TTC549 (cell line): ENCODE measurements around the gene TSPAN13.

Source experiments
- FAIRE-seq: peaks from 2 replicates; lab custom pipeline; 2012; peaks lifted over from hg19 to GRCh38; lab: Jason Lieb, UNC

Gene TSPAN13

DNA sequence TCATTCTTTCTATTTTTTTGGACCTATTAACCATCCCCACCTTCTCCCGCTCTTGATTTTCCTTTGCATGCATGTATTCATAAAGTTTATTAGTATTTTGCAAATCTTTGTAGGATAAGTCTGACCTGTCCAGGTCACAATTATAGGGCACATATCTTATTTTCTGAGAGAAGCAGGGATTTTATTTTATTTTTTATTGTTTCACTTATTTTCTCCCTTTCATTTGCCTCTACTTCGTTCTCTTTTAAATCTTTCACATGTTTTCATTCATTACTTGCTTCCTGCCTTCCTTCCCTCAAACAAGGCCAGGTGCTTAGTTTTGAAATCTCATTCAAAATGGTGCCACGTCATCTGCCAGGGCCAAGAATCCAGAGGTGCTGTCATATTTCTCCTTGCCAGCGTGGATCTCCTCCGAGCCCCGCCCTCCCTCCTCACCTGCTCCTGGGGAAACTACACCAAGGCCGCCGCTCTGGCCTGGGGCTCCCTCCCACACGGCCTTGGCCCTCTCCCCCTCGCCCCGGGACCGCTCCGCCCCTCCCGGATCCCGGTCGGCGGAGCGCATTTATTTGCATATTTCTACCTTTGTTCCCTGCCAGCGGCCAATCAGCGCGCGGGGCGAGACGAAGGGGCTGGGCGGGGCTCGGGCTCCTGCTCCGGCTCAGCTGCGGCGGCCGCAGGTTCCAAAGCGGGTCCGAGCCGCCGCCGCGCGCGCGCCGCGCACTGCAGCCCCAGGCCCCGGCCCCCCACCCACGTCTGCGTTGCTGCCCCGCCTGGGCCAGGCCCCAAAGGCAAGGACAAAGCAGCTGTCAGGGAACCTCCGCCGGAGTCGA, at the start of gene TSPAN13:
TSPAN13 (plus strand) TSS at position 654 of the 830 bp plus-strand sequence. CDS start 213 bp downstream, outside the sequence.
- no peak for FAIRE-seq

DNA sequence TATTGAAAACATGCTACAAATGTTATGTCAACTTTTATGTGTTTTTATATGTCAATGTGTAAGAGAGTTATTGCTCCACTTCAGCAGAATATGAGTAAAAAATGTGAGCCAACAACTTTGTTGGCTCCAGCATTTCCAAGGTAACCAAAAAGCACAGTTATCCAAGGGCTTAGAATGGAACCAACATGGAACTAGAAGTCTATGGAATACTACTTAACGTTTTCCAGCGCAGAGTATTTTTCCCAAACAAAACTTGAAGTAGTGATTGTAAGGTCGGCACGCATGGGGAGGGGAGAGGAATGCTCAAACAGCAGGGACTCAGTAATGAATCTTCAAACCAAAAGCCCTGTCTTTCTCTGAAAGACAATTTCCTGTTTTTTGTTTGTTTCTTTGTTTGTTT, 45.0 kb upstream of the TSPAN13 start:
- no peak for FAIRE-seq

DNA sequence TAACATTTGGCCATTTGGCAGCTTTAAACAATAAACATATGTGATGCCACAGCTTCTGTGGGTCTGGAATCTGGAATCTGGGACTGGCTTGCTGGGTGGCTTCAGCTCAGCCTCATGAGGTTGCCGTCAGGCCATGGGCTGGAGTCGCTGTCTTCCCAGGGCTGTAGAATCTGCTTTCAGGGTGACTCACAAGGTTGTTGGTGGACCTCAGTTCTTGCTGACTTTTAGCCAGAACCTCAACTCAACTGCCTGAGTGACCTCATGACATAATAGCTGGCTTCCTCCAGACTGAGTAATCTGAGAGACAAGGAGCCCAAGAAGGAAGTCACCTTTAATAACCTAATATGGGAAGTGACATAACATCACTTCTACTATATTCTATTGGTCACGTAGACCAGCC, 44.6 kb upstream of the TSPAN13 start:
- FAIRE-seq = no peak

DNA sequence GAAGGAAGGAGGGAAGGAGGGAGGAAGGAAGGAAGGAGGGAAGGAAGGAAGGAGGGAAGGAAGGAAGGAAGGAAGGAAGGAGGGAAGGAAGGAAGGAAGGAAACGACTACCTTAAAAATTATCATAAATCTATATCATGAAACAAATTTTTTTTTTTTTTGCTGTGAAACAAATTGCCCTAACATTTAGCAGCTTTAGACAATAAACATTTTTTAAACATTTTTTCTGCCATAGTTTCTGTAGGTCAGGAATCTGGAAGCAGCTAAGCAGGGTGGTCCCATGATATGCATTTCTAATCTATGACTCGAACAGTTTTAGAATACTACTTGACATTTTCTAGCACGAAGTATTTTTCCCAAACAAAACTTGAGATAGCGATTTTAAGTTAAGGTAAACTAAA, 42.9 kb upstream of the TSPAN13 start:
- no peak for FAIRE-seq

DNA sequence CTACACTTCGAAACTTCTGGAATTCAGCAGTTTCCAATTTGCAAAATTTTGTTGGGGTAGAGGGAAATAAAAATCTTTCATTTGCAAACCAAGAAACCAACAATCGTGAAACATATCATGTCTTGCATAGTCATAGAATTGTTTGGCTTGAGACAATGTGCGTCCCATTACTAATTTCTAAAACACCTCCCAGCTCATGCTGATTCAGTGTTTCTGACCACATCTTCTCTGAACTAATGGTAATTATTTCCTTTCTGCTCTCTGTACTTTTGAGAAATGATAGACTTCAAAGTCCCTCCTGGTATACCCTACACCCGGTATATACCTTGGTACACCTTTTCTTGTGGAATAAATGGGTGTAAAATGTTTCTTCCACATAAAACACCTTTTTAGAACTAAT, 41.8 kb upstream of the TSPAN13 start:
- no peak for FAIRE-seq

DNA sequence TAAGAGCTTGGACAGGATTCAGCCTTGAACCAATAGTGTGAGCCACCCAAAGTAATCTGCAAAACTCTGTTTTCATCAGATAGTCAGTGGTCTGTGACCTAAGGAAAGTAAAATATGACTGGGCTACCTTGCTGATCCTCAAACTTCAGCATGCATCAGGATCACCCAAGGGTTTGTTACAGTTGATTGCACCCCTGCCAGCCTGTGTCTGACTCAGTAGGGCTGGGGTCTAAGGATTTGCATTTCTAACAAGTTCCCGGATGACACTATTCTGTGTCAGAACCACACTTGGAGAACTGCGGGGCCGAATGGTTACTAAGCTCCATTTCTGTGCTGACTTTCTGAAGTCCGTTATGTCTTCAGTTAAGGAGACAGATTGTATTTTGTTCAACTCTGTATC, 40.6 kb upstream of the TSPAN13 start:
- no peak for FAIRE-seq

DNA sequence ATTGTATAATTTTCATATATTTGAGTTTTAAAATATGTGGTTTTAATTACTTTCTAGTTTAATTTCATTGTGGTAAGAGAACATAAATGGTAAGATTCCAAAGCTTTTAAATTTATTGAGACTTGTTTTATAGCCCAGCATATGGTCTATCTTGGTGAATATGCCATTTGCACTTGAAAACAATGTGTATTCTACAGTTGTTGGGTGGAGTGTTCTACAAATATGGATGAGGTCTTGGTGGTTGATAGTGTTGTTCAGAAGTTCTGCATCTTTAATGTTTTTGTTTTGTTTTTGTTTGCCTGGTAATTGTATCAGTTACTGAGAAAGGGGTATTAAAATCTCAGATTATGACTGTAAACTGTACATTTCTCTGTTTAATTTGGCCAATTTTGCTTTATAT, 37.6 kb upstream of the TSPAN13 start:
- FAIRE-seq = no peak

DNA sequence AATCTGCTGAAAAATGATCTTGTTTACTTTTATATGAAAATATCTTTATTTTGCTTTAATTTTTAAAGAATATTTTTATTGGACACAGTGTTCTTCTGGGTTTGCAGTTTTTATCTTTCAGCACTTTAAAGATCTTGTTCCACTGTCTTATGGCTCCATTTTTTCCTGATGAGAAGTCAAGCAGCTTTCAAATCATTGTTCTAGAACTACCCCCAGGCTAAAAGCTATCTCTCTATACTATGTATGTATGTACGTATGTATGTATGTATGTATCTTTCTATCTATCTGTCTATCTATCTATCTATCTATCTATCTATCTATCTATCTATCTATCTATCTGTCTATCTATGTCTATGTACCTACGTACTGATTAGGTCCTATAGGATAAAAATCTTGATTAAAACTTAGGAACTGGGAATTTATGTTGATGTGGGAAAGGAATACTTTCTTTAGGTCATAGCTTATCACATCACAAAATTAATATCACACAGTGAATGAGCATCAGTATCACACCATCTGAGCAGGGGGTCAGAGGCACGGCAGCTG, 35.4 kb upstream of the TSPAN13 start:
- FAIRE-seq = no peak

DNA sequence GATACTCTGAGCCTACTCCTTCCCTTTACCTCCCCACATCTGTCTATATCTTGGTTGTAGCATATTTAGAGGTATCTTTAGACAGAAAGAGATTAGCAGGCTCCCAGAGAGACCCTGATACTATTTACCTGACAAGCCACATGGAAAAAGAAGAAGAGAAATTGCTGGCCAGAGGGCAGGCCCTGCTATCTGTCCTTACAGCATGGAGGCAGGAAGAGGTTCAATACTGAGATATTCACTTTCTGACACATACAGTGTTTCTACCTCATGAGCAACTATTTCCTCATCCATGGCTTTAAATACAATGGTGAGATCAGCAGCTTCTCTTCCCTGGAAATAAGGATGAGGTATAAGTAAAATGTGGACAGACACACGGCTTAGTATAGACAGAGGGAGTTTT, 33.9 kb upstream of the TSPAN13 start:
- no peak for FAIRE-seq

DNA sequence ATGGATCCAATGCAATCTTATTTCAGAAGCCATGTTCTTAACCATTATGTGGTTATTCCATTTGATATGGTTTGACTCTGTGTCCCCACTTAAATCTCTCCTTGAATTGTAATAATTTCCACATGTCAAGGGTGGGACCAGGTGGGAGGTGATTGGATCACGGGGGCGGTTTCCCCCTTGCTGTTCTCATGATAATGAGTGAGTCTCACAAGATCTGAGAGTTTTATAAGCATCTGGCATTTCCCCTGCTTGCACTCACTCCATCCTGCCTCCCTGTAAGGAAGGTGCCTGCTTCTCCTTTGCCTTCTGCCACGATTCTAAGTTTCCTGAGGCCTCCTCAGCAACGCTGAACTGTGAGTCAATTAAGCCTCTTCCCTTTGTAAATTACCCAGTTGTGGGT, 32.0 kb upstream of the TSPAN13 start:
- FAIRE-seq = no peak

DNA sequence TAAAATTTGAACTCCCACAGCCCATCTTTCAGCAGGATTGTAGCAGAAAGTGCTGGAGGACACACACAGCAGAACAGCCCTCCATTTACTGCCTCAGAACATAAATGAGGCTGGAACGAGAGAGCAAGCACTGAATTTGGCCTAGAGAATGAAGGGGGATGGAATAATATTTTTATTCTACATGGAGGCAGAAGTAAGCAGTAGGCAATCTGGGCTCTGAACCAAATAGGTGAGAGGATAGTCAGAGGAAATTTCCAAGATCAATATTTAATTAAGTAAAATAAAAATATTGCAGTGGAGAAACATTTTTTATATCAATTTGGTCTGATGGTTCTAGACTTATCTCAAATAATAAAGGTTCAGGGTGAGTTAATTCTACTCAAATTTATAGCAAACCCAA, 29.2 kb upstream of the TSPAN13 start:
- FAIRE-seq = no peak

DNA sequence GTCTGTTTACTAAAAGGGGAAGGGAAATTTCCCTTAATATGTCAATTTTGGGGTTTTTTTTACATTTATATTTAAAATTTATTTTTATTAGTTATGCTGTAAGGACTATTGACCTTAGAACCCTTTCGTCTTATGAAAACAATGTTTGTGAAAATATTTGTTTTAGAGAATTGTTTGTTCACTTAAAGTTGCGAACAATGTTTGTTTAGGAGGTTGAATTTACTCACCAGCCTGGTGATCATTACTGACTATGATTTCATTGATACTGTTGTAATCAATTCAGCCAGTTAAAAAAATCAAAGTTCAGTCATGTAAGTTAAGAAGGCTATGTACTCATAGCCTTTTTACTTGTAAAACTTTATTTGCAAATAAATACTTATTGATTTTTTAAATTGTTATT, 27.4 kb upstream of the TSPAN13 start:
- FAIRE-seq = no peak

DNA sequence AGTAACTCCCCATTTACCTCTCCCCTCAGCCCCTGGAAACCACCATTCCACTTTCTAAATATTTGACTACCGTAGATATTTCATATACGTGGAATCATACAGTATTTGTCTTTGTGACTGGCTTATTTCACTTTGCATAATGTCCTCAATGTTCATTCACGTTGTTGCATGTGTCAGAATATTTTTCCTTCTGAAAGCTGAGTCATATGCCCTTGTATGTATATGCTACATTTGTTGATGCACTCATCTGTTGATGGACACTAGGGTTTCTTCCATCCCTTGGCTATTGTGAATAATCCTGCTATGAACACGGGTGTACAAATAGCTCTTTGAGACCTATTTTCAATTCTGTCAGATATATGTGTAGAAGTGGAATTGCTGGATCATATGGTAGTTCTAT, 25.8 kb upstream of the TSPAN13 start:
- FAIRE-seq = no peak

DNA sequence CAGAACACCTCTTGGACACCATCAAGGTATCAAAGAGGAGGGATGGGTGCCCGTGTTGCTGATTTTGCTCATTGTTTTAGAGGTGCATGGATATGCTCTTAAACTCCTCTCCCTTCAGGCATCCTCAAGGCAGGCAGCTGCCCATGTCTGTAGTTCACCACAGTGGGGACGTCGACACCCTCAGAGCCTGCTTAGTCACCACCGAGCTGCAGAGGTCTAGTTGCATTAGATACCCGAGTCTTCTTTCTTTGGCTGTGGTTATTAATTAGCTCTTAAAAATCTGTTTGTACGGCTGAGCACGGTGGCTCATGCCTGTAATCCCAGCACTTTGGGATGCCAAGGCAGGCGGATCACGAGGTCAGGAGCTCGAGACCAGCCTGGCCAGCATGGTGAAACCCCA, 24.7 kb upstream of the TSPAN13 start:
- no peak for FAIRE-seq

DNA sequence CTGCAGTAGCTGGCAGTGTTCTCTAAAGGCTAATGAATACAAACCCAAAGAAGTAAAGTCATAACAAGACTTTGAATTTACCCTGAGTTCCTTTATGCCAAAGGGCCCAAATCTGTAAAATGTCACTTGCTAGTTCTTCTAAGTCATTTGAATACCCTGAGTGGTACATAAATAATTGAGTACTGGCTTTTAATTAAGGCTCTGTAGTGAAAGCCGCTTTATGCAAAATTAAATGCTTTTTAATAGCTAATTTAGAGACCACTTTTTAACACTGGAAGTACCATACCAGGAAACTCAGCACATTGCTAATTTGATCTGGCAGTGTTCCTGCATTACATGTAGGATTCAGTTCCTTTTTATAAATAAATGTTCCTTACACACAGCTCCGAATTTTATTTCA, 24.0 kb upstream of the TSPAN13 start:
- FAIRE-seq = no peak

DNA sequence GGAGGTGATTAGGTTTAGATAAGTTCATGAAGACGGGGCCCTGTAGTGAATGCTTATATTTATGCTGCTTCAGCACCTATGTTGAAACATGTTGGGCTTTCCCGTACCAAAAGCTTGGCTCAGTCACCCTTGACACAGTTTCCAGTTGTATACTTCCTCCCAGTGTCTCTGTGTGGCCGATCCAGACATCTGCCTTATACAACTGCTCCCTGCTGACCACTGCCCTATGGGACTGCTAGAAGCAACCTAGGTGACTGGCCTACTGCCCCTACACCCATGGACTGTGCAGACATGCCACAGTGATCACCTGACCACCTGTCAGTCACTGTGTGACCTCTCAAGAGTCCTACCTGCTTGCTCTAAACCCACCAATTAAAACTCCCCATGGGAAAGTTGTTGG, 22.6 kb upstream of the TSPAN13 start:
- no peak for FAIRE-seq

DNA sequence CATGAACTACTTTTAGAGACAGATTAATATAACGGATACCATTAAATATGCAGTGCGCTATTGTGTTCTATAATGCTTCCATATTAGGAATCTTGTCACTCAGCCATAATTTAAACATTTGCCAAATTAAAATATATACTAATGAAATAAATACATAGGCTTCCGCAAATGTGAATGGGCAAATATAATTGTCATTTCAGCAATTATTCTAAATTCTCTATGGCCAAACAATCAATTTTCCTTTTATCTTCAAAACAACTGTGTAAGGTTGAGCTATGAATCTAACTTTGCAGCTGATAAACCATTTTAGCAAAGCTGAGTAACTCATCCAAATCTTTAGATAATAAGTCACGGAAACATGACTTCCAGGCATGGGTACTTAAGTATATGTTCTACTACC, 20.7 kb upstream of the TSPAN13 start:
- no peak for FAIRE-seq

DNA sequence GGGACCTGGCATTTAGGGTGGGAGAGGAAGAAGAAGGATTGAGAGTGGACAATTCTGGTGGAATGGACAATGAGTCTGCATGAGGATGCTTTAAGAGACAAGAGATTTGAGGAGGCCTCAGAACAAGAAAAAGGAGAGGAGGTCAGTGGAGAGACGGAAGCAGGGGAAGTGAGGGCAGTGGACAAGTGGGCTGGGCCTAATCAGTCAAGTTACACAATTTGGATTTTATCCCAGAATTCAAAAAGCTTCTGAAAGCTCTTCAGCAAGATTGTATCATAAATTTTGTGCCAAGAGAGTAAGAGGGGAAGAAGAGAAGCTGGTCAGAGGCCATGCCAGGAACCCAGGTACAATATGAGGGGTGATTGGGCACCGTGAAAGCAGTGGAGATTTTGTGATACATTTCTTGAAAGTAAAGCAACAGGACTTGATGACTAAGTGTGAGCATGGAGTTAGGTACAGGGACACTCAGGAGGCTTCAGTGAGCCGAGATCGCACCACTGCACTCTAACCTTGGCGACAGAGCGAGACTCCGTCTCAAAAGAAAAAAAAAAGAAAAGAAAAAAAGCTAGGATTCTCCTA, 19.3 kb upstream of the TSPAN13 start:
- FAIRE-seq = no peak

DNA sequence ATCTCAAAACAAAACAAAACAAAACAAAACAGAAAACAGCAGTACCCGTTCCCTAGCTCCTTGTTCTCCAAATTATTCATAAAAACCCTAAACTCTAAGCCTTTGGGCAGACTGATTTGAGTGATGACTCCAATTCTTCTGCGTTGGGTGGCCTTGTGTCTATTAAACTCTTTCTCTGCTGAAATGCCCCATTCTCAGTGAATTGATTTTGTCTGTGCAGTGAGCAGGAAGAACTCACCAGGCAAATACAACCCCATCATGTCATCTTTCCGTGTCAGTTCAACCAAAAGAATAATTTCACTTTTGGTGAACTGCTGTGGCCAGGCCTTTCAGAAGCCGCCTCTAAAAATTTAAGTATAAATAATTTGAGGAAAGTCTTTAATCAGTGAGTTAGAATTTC, 18.5 kb upstream of the TSPAN13 start:
- no peak for FAIRE-seq

DNA sequence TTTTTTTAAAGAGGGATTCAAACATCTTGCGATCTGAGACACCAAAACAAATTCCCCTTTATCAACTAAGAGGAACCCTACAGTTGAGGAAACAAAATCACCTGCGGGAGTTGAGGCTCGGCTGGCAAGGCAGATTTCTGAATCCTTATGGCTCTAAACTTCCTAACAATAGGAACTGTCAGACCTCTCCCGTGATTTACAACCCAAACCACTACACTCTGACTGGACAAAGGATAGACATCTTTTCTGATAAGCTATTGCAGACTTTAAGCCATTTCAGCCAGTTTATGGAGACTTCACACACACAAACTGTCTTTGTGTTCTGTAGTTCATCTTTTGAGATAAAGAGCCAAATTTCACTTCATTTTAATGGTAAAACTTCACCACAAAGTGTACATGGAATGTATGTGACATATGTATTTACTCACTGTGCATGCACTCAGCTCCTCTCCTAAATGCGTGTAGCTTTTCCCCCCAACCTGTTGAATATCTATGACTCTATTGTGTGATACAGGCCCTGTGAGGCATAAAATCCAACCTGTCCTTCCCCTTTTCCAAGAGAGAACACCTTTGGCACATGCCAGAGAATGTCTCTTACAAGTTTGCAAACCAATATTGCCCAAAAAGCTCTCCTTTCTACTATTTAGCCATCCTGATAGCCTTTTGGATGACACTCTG, 15.4 kb upstream of the TSPAN13 start:
- FAIRE-seq = no peak

DNA sequence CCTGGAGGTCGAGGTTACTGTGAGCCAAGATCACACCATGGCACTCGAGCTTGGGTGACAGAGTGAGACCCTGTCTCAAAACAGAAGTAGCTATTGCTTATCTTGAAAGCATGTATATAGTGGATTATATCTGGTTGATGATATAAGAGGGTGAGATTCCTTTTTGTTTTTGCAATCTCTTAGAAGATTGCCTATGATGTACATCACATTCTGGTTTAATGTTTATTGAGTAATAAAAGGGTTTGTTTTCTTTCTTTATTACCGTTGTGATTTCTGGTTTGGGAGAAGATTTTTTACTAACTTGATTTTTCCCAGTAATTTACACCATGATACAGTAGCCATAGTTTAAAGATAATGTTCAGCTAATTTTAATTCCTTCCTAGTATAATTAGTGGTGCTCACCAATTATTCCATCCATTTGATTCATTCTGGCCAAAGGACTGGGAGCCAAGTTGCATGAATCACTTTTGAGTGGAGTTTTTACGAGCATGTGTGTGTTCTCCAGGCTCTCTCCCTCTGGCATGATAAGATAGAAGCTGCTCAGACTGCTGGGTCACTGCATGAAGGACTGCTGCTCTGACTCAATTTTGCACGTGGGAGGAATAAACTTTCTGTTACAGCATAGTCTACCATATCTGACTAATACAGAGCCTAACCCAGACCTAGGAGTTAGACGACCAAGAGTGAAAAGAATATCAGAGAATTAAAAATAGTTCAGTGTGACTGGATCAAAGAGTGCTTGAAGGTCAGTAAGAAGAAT, 13.5 kb upstream of the TSPAN13 start:
- FAIRE-seq = no peak

DNA sequence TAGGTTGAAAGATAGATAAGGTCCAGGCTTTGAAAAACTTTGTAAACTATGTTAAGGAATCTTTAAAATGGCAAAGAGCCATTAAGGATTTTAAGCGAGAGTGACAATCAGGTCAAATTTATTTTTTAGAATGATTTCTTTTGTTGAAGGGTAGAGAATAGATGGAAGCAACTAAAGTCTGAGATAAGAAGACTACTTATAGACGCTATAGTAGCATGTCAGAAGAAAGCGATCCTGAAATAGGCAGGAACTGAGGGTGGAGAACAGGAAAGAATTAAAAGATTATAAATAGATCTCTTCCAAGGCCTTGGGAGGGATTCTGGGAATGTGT, 13.0 kb upstream of the TSPAN13 start:
- FAIRE-seq = no peak

DNA sequence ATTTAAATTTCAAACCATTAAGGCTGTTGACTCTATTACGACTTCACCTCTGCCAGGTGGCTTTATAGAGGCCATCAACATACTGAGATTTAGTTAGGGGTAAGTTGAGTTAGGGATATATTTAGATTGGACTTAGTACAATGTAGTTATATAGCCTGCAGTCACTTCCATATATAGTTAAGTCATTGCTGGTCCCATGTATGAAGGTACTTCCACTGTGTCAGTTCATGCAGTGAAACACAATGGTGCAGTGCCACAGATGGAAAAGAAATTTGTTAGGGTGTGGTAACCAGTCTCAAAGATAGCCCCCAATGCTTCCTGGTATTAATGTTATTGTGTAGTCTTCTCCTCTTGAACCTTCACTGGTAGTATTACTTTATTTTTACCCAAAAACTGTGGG, 12.6 kb upstream of the TSPAN13 start:
- FAIRE-seq = no peak
